NCI-H2107 treated with DMSO at 0.1 percent for 48 hours (cell line): ENCODE results near the gene SPNS3.

Experiments used
- DNase-seq: peaks from one replicate; lab custom pipeline; 2025; ENCODE audit not compliant: unreplicated experiment; lab: John Stamatoyannopoulos, UW

Gene SPNS3

GRCh38 chr17:4507361-4508111 is 73.8 kb downstream of the SPNS3 start:
- DNase-seq, result no peak

GRCh38 chr17:4508207-4508606 is 74.5 kb downstream of the SPNS3 start:
- no peak for DNase-seq

- no peak for DNase-seq
Observed at GRCh38 chr17:4509401-4509800, 75.7 kb downstream of the SPNS3 start.

GRCh38 chr17:4509923-4510617 is 76.3 kb downstream of the SPNS3 start:
- no peak for DNase-seq

- DNase-seq, result no peak
Observed at GRCh38 chr17:4510618-4510941, 76.8 kb downstream of the SPNS3 start.

- no peak for DNase-seq
Observed at GRCh38 chr17:4511199-4511932, 77.6 kb downstream of the SPNS3 start.

GRCh38 chr17:4512156-4513112 is 78.7 kb downstream of the SPNS3 start:
- DNase-seq, result no peak

- DNase-seq, result no peak
Observed at GRCh38 chr17:4513113-4514032, 79.6 kb downstream of the SPNS3 start.

GRCh38 chr17:4514206-4514605 is 80.5 kb downstream of the SPNS3 start:
- no peak for DNase-seq

GRCh38 chr17:4514779-4515178 is 81.0 kb downstream of the SPNS3 start:
- no peak for DNase-seq

- DNase-seq, result no peak
Observed at GRCh38 chr17:4515501-4515900, 81.8 kb downstream of the SPNS3 start.

GRCh38 chr17:4516735-4517134 is 83.0 kb downstream of the SPNS3 start:
- DNase-seq, result no peak

- DNase-seq, result no peak
Observed at GRCh38 chr17:4518901-4519300, 85.2 kb downstream of the SPNS3 start.

- no peak for DNase-seq
Observed at GRCh38 chr17:4519361-4519788, 85.6 kb downstream of the SPNS3 start.

GRCh38 chr17:4520060-4520893 is 86.5 kb downstream of the SPNS3 start:
- DNase-seq, result no peak

- DNase-seq, result no peak
Observed at GRCh38 chr17:4520894-4521600, 87.3 kb downstream of the SPNS3 start.

GRCh38 chr17:4522661-4523060 is 88.9 kb downstream of the SPNS3 start:
- no peak for DNase-seq

GRCh38 chr17:4523946-4524345 is 90.2 kb downstream of the SPNS3 start:
- no peak for DNase-seq
